Parathyroid adenoma (tissue), 2 donors: ENCODE measurements around the gene TBC1D12.
"Not testable (repeated sequence)": the region's sequence is repeated elsewhere in the genome, so short reads cannot be mapped to it uniquely, and the experiment has no call there.

Source experiments
- H2AFZ ChIP-seq: fragments of 300-600 bp; sonication (generic); one replicate; pipeline ENCODE4 v1.7.0; 2017; ENCODE audit warnings: antibody characterized with exemption, mild to moderate bottlenecking
- H3K27ac ChIP-seq: fragments of 300-600 bp; sonication (generic); one replicate; pipeline ENCODE4 v1.7.0; 2017
- H3K27me3 ChIP-seq: fragments of 300-600 bp; sonication (generic); one replicate; pipeline ENCODE4 v1.7.0; 2017; ENCODE audit warnings: low read length; ENCODE audit not compliant: control insufficient read depth, insufficient read depth
- H3K36me3 ChIP-seq: fragments of 300-600 bp; sonication (generic); one replicate; pipeline ENCODE4 v1.7.0; 2017; ENCODE audit warnings: low read length; ENCODE audit not compliant: control insufficient read depth, insufficient read depth
- H3K4me1 ChIP-seq: fragments of 300-600 bp; sonication (generic); one replicate; pipeline ENCODE4 v1.7.0; 2017; ENCODE audit warnings: control low read depth
- H3K4me2 ChIP-seq: fragments of 300-600 bp; sonication (generic); one replicate; pipeline ENCODE4 v1.7.0; 2017; ENCODE audit warnings: low read length
- H3K4me3 ChIP-seq: fragments of 300-600 bp; sonication (generic); one replicate; pipeline ENCODE4 v1.7.0; 2017; ENCODE audit warnings: low read depth, low read length
- H3K79me2 ChIP-seq: fragments of 300-600 bp; sonication (generic); one replicate; pipeline ENCODE4 v1.7.0; 2017; ENCODE audit warnings: control low read depth
- H3K9ac ChIP-seq: fragments of 300-600 bp; sonication (generic); one replicate; pipeline ENCODE4 v1.7.0; 2017; ENCODE audit warnings: mild to moderate bottlenecking
- H3K9me3 ChIP-seq: fragments of 300-600 bp; sonication (generic); one replicate; pipeline ENCODE4 v1.7.0; 2017; ENCODE audit warnings: low read length; ENCODE audit not compliant: control insufficient read depth
- TF ChIP-seq, protein P1 (sequence below): fragments of 300-600 bp; sonication (generic); IDR thresholded peaks from one replicate; pipeline ENCODE4 v1.7.0; 2017; ENCODE audit warnings: antibody characterized with exemption, mild to moderate bottlenecking
- donor health status: primary hyperparathyroidism.

TBC1D12 gene

GRCh38 chr10:94549221-94549620 is 146.9 kb downstream of the TBC1D12 start:
- H3K36me3 ChIP-seq, result no peaks in the 10 kb centered on the region

GRCh38 chr10:94567714-94568307 is 165.5 kb downstream of the TBC1D12 start:
- not testable (repeated sequence) for H2AFZ ChIP-seq, H3K27ac ChIP-seq, H3K4me1 ChIP-seq, H3K9ac ChIP-seq, H3K36me3 ChIP-seq, H3K79me2 ChIP-seq, H3K4me2 ChIP-seq, H3K9me3 ChIP-seq, H3K4me3 ChIP-seq, H3K27me3 ChIP-seq

More at GRCh38 chr10:94549221-94549620, 146.9 kb downstream of the TBC1D12 start:
- Histone ChIP-seq H3K9ac (no peak overlapping the region), H3K79me2 (no peaks in the 10 kb centered on the region), H3K4me1 (peaks cover 3% of the 10 kb centered on the region), H3K27ac (no peak overlapping the region), H3K4me3 (no peak overlapping the region), H3K4me2 (no peak overlapping the region), H3K27me3 (no peaks in the 10 kb centered on the region), H3K9me3 (no peaks in the 10 kb centered on the region), H2AFZ (no peak overlapping the region)
- TF ChIP-seq, protein P1, sequence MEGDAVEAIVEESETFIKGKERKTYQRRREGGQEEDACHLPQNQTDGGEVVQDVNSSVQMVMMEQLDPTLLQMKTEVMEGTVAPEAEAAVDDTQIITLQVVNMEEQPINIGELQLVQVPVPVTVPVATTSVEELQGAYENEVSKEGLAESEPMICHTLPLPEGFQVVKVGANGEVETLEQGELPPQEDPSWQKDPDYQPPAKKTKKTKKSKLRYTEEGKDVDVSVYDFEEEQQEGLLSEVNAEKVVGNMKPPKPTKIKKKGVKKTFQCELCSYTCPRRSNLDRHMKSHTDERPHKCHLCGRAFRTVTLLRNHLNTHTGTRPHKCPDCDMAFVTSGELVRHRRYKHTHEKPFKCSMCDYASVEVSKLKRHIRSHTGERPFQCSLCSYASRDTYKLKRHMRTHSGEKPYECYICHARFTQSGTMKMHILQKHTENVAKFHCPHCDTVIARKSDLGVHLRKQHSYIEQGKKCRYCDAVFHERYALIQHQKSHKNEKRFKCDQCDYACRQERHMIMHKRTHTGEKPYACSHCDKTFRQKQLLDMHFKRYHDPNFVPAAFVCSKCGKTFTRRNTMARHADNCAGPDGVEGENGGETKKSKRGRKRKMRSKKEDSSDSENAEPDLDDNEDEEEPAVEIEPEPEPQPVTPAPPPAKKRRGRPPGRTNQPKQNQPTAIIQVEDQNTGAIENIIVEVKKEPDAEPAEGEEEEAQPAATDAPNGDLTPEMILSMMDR, result no peak

DNA sequence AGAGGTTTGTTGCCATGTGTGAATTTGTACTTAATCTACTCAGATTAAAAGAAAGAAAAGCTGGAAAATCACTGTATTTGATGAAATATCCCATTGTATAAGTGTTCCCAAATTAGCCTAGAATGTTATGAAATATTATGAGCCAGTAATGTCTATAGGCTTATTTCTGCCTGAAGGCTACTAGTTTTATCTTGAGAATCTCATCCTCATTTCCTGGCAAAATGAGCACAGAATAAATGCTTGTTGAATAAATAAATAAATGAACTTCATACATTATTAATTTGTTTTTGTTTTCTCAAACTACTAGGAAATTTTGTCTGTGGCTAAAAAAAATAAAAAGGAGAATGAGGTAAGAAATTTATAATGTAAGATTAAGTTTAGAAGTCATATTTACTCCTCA is 168.7 kb downstream of the TBC1D12 start:
- H3K9me3 ChIP-seq, result no peaks in the 10 kb centered on the region
- no peaks in the 10 kb centered on the region for H3K27me3 ChIP-seq
- TF ChIP-seq, protein P1, result no peak
- H3K9ac ChIP-seq, result no peak overlapping the region
- no peak overlapping the region for H3K27ac ChIP-seq
- no peak overlapping the region for H2AFZ ChIP-seq
- no peak overlapping the region for H3K4me2 ChIP-seq
- no peak overlapping the region for H3K4me3 ChIP-seq
- no peaks in the 10 kb centered on the region for H3K36me3 ChIP-seq
- no peaks in the 10 kb centered on the region for H3K4me1 ChIP-seq
- no peaks in the 10 kb centered on the region for H3K79me2 ChIP-seq

DNA sequence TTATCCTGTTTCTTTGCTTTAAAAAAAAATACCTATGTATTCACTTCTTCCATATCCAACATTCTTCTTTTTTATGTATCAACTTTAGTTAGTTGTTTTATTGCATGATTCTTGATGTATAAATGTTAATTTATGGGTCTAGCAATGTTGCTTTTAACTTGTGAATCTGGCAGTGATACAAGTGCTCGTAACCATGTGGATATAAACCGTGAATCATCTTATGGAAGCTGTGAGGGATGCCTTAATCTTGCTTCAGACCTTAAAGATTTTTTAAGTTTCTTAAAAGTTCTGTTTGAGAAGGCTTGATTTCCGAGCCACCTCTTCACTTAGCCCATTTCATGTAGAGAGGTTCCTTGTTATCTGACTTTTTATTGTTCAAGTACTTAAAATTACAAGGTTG is 169.2 kb downstream of the TBC1D12 start:
- Histone ChIP-seq H3K9ac (no peak overlapping the region), H3K9me3 (no peaks in the 10 kb centered on the region), H3K27me3 (no peaks in the 10 kb centered on the region), H3K36me3 (no peaks in the 10 kb centered on the region), H3K4me3 (no peak overlapping the region), H3K4me2 (no peak overlapping the region), H3K4me1 (no peaks in the 10 kb centered on the region), H2AFZ (no peak overlapping the region), H3K79me2 (no peaks in the 10 kb centered on the region), H3K27ac (no peak overlapping the region)
- TF ChIP-seq, protein P1, result no peak

DNA sequence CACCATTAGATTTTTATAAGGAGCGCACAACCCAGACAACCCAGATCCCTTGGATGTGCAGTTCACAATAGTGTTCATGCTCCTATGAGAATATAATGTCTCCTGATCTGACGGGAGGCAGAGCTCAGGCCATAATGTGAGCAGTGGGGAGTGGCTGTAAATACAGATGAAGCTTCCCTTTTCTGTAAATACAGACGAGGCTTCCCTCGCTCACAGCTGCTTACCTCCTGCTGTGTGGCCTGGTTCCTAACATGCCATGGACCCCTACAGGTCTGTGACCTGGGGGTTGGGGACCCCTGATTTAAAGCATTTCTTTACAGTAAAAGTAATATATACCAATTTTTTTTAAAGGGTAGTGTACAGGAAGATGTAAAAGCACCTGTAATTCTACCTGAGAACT is 176.4 kb downstream of the TBC1D12 start:
- no peaks in the 10 kb centered on the region for H3K79me2 ChIP-seq
- no peak overlapping the region for H3K27ac ChIP-seq
- no peak overlapping the region for H3K4me3 ChIP-seq
- no peaks in the 10 kb centered on the region for H3K27me3 ChIP-seq
- H3K4me2 ChIP-seq, result no peak overlapping the region
- no peaks in the 10 kb centered on the region for H3K9me3 ChIP-seq
- H3K4me1 ChIP-seq, result no peaks in the 10 kb centered on the region
- H3K36me3 ChIP-seq, result no peaks in the 10 kb centered on the region
- TF ChIP-seq, protein P1, result no peak
- H3K9ac ChIP-seq, result no peak overlapping the region
- H2AFZ ChIP-seq, result no peak overlapping the region
